HG03442 (cell line): ENCODE data around the gene KCTD10.

Experiments used
- ATAC-seq: cut with Tn5 transposase; IDR thresholded peaks from one replicate; pipeline ENCODE4 v1.9.1; 2021; ENCODE audit warnings: mild to moderate bottlenecking, moderate library complexity; ENCODE audit not compliant: unreplicated experiment

KCTD10 gene

GRCh38 chr12:109477185-109477962, at the start of gene KCTD10, which contains the start of gene UBE3B:
Gene KCTD10 (minus strand): TSS chr12:109477300. CDS start chr12:109477262, 38 bp downstream.
Gene UBE3B (plus strand): TSS chr12:109477634. CDS start chr12:109483552, 5,918 bp downstream.
- ATAC-seq, result peak; percentile 89

DNA sequence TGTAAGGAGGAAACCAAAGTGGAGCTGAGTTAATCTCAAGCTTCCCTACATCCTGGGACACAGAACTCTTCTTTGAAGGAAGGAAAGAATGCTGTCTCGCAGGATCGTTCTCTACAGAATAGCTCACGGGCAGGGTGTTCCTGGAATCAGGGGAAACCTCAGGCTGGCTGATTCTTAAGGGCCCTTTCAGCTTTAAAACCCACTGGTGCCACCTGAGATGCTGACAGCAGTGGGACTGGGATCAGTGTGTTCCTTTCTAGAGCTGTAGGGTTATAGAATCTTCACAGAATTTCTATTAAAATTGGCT, 48.1 kb upstream of the KCTD10 start:
- ATAC-seq, result no peak

GRCh38 chr12:109524466-109525278, 47.6 kb upstream of the KCTD10 start:
- no peak for ATAC-seq

- no peak for ATAC-seq
Measured at GRCh38 chr12:109523504-109523903, 46.4 kb upstream of the KCTD10 start.

DNA sequence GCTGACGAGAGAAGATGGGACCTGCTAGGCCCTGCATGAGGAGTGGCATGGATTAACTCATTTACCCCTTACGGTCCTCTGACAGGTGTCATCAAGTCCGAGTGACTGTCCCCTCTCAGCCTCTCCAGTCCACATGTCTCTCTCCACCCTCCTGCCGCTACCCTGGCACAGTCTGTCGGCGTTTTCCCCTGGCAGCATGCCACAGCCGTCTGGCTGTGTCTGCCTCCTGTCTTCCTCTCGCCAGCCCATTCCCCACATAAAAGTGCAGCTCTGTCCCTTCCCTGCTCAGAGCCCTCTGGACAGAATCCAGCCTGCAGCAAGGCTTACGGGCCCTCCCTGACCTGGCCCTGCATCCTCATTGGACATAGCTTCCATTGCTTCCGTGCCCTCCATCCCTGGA, 46.0 kb upstream of the KCTD10 start:
- no peak for ATAC-seq

- no peak for ATAC-seq
Measured at GRCh38 chr12:109521831-109522230, 44.7 kb upstream of the KCTD10 start.

GRCh38 chr12:109519787-109520186, 42.7 kb upstream of the KCTD10 start:
- ATAC-seq, result no peak

DNA sequence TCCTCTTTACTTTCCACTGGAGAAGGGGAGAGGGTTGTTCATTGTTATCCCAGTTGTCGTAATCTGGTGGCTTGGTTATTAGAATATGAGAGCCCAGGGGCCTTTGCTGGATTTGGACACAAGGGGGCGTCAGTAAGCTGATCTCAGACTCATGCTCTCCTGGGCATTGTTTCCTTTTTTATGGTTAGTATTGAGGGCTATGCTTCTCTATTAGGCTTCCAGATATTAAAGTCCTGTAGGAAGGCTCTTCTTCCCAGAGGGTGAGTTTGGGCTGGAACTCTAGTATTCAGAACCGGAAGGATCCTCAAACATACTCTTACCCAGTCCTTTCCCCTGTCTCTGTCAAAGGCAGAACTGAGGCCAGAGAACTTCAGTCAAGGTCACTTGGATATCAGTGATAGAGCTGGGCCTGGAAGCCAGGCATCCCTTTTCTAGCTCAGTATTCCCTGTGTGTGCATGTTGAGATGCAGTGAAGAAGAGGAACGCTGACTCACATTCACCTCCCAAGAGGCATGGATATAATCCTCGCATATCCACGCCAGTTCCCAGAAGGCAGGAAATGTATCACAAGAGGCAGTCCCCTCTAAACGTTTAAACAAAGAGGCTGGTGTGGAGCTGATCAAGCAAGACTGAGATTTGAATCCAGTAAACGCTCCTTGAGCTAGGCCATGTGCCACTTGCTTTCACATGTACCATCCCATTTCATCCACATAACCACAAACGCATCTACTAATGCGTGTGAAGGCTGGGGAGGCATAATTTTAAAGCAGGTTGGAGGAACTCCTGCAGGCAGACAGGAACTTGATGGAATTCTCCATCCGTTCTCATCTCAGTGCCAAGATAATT, 41.9 kb upstream of the KCTD10 start:
- ATAC-seq, result no peak

GRCh38 chr12:109517619-109518018, 40.5 kb upstream of the KCTD10 start:
- ATAC-seq, result no peak

- no peak for ATAC-seq
Measured at GRCh38 chr12:109513977-109514376, 36.9 kb upstream of the KCTD10 start.

- ATAC-seq, result no peak
Measured at GRCh38 chr12:109513051-109513450, 36.0 kb upstream of the KCTD10 start.

DNA sequence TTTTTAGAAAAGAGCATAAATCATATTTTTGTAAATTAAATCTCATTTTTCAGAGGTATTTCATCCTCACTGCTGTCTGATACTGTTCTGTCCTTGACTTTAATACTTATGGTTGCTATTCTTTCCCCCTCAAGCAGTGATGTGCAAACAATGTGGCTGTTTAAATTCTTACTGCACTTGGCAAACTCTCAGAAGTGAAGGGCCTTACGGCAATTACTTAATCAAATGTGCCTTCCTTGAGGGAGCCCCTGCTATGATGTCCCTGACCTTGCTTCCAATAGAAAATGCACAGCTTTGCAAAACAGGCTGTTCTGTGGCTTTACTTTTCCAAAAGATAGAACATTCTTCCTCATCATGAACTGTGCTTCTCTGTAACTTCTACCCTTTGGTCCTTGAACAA, 35.5 kb upstream of the KCTD10 start:
- ATAC-seq, result no peak

GRCh38 chr12:109510196-109510595, 33.1 kb upstream of the KCTD10 start:
- no peak for ATAC-seq

GRCh38 chr12:109504068-109504467, 27.0 kb upstream of the KCTD10 start:
- no peak for ATAC-seq

DNA sequence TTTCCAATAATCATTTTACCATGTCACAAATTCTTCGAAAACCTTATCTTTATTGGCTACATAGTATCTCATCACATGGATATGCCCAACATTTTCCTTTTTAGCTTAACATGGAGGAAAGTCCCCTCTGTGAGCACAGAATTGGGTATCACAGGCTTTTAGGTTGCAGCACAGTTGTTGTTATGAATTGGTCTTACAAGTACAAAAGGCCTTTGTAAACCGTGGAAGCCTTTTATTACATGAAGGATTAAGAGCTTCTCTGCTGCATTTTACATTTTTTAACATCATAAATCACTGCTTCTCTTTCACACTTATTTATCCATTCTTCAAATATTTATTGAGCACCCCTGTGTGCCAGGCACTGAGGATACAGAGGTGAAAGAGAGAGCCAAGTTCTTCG, 26.5 kb upstream of the KCTD10 start:
- no peak for ATAC-seq

DNA sequence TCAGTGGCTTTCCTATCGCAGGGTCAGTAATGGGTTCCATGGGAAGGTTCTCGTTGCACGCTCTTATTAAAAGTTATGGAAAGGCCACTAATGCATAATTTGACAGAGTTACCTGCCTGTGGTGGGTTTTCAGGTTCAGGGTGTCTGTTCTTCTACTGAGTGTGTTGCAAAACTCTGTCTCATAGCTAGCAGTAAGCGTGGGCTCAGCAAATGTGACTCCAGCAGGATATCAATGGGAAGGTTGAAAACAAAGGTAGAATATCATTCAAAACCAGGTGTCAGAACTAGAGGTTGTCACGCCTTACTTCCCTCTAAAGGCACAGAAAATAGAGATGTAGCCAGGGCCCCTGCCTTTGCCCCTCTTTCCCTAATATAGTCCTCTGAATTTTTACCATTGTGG, 25.2 kb upstream of the KCTD10 start:
- ATAC-seq, result no peak

- no peak for ATAC-seq
Measured at GRCh38 chr12:109501299-109501698, 24.2 kb upstream of the KCTD10 start.

DNA sequence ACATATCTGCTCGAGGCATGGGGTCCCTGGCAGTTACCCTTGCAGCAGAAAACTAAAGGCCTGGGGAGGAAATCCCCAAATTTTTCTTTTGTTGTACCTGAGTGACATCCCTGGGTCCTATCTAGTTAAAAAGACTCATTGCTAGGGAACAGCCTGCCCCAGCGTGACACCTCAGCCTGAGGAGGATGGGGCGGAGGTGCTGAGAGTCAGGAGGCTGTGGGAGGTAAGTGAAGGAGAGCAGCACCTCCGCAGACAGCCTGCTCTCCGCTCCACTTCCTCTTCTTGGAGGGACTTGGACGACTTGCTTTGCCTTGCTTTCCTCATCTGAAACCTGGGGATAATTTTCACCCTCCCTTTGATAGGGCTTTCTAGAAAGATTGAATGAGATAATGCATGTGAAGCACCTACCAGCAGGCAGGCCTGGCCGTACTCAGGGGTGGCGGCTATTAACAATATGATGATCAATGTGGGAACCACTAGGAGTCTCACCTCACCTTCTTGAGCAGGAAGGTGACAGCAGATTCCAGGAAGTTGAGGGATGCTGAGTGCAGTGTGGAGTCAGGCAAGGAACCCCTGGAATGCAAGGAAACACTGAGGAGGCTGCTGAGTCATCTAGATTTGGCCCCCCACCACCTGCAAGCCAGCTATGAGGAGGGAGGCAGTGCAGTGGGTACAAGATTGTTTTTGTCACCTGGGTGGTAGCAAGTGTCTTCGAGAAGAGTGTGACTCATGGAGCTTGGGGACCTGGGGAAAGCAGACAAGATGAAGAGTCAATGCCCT, 23.5 kb upstream of the KCTD10 start:
- ATAC-seq, result no peak

DNA sequence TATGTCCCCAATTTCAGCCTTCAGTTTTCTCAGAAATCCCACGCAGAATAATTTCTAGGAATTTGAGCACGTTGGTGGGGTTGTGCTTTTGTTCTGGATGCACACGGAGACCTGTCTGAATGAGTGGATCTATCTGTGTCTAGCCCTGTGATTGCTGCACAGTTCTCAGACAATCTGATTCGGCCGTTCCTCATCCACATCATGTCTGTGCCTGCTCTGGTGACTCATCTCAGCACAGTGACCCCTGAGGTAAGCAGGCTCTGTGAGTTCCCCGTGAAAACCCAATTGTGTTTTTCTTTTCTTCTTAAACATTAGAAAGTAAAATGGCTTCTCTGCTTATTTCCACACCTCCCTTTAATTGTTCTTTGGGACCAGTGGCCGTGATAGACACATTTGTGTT, 20.6 kb upstream of the KCTD10 start:
- ATAC-seq, result no peak

DNA sequence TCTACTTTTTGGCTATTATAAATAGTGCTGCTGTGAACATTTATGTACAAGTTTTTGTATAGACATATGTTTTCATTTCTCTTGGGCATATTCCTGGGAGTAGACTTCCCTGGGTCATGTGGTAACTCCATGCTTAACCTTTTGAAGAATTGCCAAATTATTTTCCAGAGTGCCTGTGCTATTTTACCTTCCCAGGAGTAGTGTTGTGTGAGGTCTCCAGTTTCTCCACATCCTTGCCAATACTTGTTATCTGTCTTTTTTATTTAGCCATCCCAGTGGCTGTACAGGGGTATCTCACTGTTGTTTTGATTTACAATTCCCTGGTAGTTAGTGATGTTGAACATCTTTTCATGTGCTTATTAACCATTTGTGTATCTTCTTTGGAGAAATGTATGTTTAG, 19.2 kb upstream of the KCTD10 start:
- ATAC-seq, result no peak

DNA sequence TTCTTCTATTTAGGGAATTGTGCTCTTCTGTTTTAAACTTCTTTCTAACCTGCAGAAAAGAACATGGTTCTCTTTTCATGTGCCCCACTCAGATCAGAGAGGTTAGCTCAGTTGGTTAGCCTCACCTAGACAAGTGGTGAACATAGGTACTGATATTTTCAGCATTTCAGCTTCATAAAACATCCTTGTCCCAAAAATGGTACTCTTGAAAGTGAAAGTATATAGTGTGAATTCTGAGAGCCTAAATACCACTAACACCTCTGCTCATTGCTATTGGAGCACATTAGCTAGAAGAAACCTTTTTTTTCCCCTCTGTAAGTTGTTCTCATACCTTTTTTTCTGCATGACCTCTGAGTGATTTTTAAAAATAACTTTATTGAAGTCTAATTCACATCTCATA, 17.9 kb upstream of the KCTD10 start:
- no peak for ATAC-seq
